ENCODE data around the gene TMED1. TPM values are rescaled to one million over a fixed set of nuclear protein-coding genes. Genes with fewer than 3 reads are reported as not detected.
"Not testable (repeated sequence)": the region's sequence is repeated elsewhere in the genome, so short reads cannot be mapped to it uniquely, and the experiment has no call there.

TMED1 gene
- total and polyA plus RNA-seq, 2 donors (not counting 1 experiment from before 2014, with no cell fraction given) = 40.1 to 42.3 TPM

- Histone ChIP-seq H2AFZ (ENCODE audit: low read length) (peak overlapping the region; percentile 57), H3K4me1 (ENCODE audit: control insufficient read depth, extremely low read depth, insufficient read depth, low read length) (peaks cover 5% of the 10 kb centered on the region), H3K79me2 (ENCODE audit: control insufficient read depth, insufficient read depth, low read length) (peaks cover 40% of the 10 kb centered on the region), H3K36me3 (ENCODE audit: control insufficient read depth, insufficient read depth, low read length) (no peaks in the 10 kb centered on the region), H3K27ac (ENCODE audit: insufficient read depth, low read length) (peak overlapping the region; percentile 57), H3K9ac (ENCODE audit: insufficient read depth, low read length) (peak overlapping the region; percentile 84), H4K20me1 (ENCODE audit: control insufficient read depth, extremely low read depth, insufficient read depth, low read length) (no peaks in the 10 kb centered on the region), H3K9me3 (ENCODE audit: control insufficient read depth, insufficient read depth, low read depth, low read length) (no peaks in the 10 kb centered on the region), H3K4me2 (ENCODE audit: extremely low read depth, insufficient read depth, low read length) (peak overlapping the region; percentile 93), H3K27me3 (ENCODE audit: control insufficient read depth, insufficient read depth, low read length) (no peaks in the 10 kb centered on the region), H3K4me3 (replicated peaks in 1 of 4; ENCODE audit: control extremely low read depth in 1 of 4, insufficient read depth in 1 of 4, low read depth in 3 of 4, low read length in 4 of 4) (peak overlapping the region; percentile 72 to 83 (median 80))
- TF ChIP-seq, protein P1, sequence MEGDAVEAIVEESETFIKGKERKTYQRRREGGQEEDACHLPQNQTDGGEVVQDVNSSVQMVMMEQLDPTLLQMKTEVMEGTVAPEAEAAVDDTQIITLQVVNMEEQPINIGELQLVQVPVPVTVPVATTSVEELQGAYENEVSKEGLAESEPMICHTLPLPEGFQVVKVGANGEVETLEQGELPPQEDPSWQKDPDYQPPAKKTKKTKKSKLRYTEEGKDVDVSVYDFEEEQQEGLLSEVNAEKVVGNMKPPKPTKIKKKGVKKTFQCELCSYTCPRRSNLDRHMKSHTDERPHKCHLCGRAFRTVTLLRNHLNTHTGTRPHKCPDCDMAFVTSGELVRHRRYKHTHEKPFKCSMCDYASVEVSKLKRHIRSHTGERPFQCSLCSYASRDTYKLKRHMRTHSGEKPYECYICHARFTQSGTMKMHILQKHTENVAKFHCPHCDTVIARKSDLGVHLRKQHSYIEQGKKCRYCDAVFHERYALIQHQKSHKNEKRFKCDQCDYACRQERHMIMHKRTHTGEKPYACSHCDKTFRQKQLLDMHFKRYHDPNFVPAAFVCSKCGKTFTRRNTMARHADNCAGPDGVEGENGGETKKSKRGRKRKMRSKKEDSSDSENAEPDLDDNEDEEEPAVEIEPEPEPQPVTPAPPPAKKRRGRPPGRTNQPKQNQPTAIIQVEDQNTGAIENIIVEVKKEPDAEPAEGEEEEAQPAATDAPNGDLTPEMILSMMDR (conservative IDR thresholded peaks at IDR 0.05 in 1 of 2, IDR thresholded peaks at IDR 0.05 in 1 of 2; ENCODE audit: low read depth in 1 of 2, low read length in 2 of 2) = no peak
- TF ChIP-seq EZH2 (IDR thresholded peaks at IDR 0.05; ENCODE audit: low read length, missing control alignments) = no peak
- DNase-seq (ENCODE audit: low read depth in 2 of 2) = no peak
Observed at GRCh38 chr19:10871711-10872545, 35.9 kb upstream of the TMED1 start.

DNA sequence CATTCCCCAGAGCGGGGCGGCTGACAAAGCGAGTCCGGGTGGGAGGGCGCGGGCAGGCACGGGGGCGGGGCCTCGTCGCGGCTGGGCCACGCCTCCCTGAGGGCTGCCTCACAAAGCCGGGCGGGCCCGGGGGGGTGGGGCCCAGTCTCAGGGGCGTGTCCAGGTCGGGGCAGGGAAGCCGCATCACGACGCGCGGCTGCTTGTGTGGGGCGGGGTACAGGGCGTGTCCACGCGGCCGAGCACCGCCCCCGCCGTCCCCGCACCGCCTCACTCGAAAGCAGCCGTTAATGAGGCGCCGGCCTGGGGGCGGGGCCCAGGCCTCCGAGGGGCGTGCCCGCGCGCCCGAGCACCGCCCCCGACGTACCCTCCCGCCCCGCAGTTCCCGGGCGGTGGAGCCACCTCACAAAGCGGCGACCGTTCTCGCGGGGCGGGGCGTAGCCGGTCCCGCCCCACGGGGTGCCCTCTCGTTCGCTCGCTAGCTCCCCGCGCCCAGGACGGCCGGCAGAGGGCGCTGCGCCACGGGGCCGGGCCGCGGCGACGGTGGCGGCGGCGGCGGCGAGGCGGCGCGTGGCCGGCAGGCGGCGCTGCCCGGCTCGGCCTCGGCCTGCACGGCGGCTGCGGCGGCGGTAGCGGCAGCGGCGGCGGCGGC is 35.1 kb upstream of the TMED1 start, which contains the start of gene CARM1:
CARM1 (plus strand) TSS at position 599 of the 649 bp plus-strand sequence. CDS start 150 bp downstream, outside the sequence.
- no peaks in the 10 kb centered on the region for H3K4me1 ChIP-seq (ENCODE audit: control insufficient read depth, extremely low read depth, insufficient read depth, low read length)
- H3K4me2 ChIP-seq (ENCODE audit: extremely low read depth, insufficient read depth, low read length) = peak within 1 kb of the TSS; percentile 93
- H3K27ac ChIP-seq (ENCODE audit: insufficient read depth, low read length) = peak within 1 kb of the TSS; percentile 60
- H3K9me3 ChIP-seq (ENCODE audit: control insufficient read depth, insufficient read depth, low read depth, low read length) = no peaks in the 10 kb centered on the region
- H3K36me3 ChIP-seq (ENCODE audit: control insufficient read depth, insufficient read depth, low read length) = no peaks in the 10 kb centered on the region
- TF ChIP-seq, protein P1 (conservative IDR thresholded peaks at IDR 0.05 in 1 of 2, IDR thresholded peaks at IDR 0.05 in 1 of 2; ENCODE audit: low read depth in 1 of 2, low read length in 2 of 2) = peak; percentile 28 to 42
- no peak for TF ChIP-seq EZH2 (IDR thresholded peaks at IDR 0.05; ENCODE audit: low read length, missing control alignments)
- peak within 1 kb of the TSS; percentile 84 for H3K9ac ChIP-seq (ENCODE audit: insufficient read depth, low read length)
- H2AFZ ChIP-seq (ENCODE audit: low read length) = peak within 1 kb of the TSS; percentile 75
- H3K4me3 ChIP-seq (replicated peaks in 1 of 4; ENCODE audit: control extremely low read depth in 1 of 4, insufficient read depth in 1 of 4, low read depth in 3 of 4, low read length in 4 of 4) = peak within 1 kb of the TSS; percentile 72 to 83 (median 80)
- H3K27me3 ChIP-seq (ENCODE audit: control insufficient read depth, insufficient read depth, low read length) = no peaks in the 10 kb centered on the region
- H4K20me1 ChIP-seq (ENCODE audit: control insufficient read depth, extremely low read depth, insufficient read depth, low read length) = no peaks in the 10 kb centered on the region
- peak; percentile 95 to 99 for DNase-seq (ENCODE audit: low read depth in 2 of 2)
- H3K79me2 ChIP-seq (ENCODE audit: control insufficient read depth, insufficient read depth, low read length) = peaks cover 31% of the 10 kb centered on the region

- no peak for DNase-seq (ENCODE audit: low read depth in 2 of 2)
- peaks cover 29% of the 10 kb centered on the region for H3K79me2 ChIP-seq (ENCODE audit: control insufficient read depth, insufficient read depth, low read length)
- no peak for TF ChIP-seq EZH2 (IDR thresholded peaks at IDR 0.05; ENCODE audit: low read length, missing control alignments)
- TF ChIP-seq, protein P1 (conservative IDR thresholded peaks at IDR 0.05 in 1 of 2, IDR thresholded peaks at IDR 0.05 in 1 of 2; ENCODE audit: low read depth in 1 of 2, low read length in 2 of 2) = no peak
- H3K4me1 ChIP-seq (ENCODE audit: control insufficient read depth, extremely low read depth, insufficient read depth, low read length) = no peaks in the 10 kb centered on the region
- no peaks in the 10 kb centered on the region for H3K27me3 ChIP-seq (ENCODE audit: control insufficient read depth, insufficient read depth, low read length)
- peak overlapping the region; percentile 77 for H3K4me2 ChIP-seq (ENCODE audit: extremely low read depth, insufficient read depth, low read length)
- H3K9me3 ChIP-seq (ENCODE audit: control insufficient read depth, insufficient read depth, low read depth, low read length) = no peaks in the 10 kb centered on the region
- no peaks in the 10 kb centered on the region for H3K36me3 ChIP-seq (ENCODE audit: control insufficient read depth, insufficient read depth, low read length)
- H3K27ac ChIP-seq (ENCODE audit: insufficient read depth, low read length) = peak overlapping the region; percentile 60
- H3K9ac ChIP-seq (ENCODE audit: insufficient read depth, low read length) = peak overlapping the region; percentile 63
- H4K20me1 ChIP-seq (ENCODE audit: control insufficient read depth, extremely low read depth, insufficient read depth, low read length) = no peaks in the 10 kb centered on the region
- H3K4me3 ChIP-seq (replicated peaks in 1 of 4; ENCODE audit: control extremely low read depth in 1 of 4, insufficient read depth in 1 of 4, low read depth in 3 of 4, low read length in 4 of 4) = peak overlapping the region; percentile 3 to 58 (median 45)
- peak overlapping the region; percentile 75 for H2AFZ ChIP-seq (ENCODE audit: low read length)
Observed at GRCh38 chr19:10870501-10870954, 34.5 kb upstream of the TMED1 start.

GRCh38 chr19:10869872-10870311 is 33.9 kb upstream of the TMED1 start:
- H4K20me1 ChIP-seq (ENCODE audit: control insufficient read depth, extremely low read depth, insufficient read depth, low read length); H3K4me1 ChIP-seq (ENCODE audit: control insufficient read depth, extremely low read depth, insufficient read depth, low read length); H3K9me3 ChIP-seq (ENCODE audit: control insufficient read depth, insufficient read depth, low read depth, low read length); H2AFZ ChIP-seq (ENCODE audit: low read length); H3K4me2 ChIP-seq (ENCODE audit: extremely low read depth, insufficient read depth, low read length); H3K9ac ChIP-seq (ENCODE audit: insufficient read depth, low read length); H3K27ac ChIP-seq (ENCODE audit: insufficient read depth, low read length); H3K27me3 ChIP-seq (ENCODE audit: control insufficient read depth, insufficient read depth, low read length); H3K36me3 ChIP-seq (ENCODE audit: control insufficient read depth, insufficient read depth, low read length); H3K4me3 ChIP-seq (replicated peaks in 1 of 4; ENCODE audit: control extremely low read depth in 1 of 4, insufficient read depth in 1 of 4, low read depth in 3 of 4, low read length in 4 of 4); DNase-seq (ENCODE audit: low read depth in 2 of 2): not testable (repeated sequence)
- H3K79me2 ChIP-seq (ENCODE audit: control insufficient read depth, insufficient read depth, low read length) = peaks cover 25% of the 10 kb centered on the region
